ENCODE results near the gene ARHGAP18.

ARHGAP18 gene

GRCh38 chr6:129638055-129638684 is 71.8 kb downstream of the ARHGAP18 start:
- Histone ChIP-seq H3K4me3 (ENCODE audit: low read length, poor library complexity, severe bottlenecking) (no peak overlapping the region), H3K79me2 (ENCODE audit: insufficient read depth, low read length) (no peaks in the 10 kb centered on the region), H3K9me3 (ENCODE audit: insufficient read depth, low read depth, low read length) (no peaks in the 10 kb centered on the region), H3K9ac (ENCODE audit: low read depth, low read length, poor library complexity, severe bottlenecking) (no peak overlapping the region), H2AFZ (ENCODE audit: low read length) (no peak overlapping the region), H3K9me2 (replicated peaks; ENCODE audit: low read depth, low read length) (no peaks in the 10 kb centered on the region), H3K4me1 (ENCODE audit: insufficient read depth, low read length, poor library complexity, severe bottlenecking) (peaks cover 10% of the 10 kb centered on the region), H4K20me1 (ENCODE audit: insufficient read depth, low read length, poor library complexity, severe bottlenecking) (no peaks in the 10 kb centered on the region), H3F3A (ENCODE audit: low read depth) (no peaks in the 10 kb centered on the region), H3K27me3 (ENCODE audit: insufficient read depth, low read length, poor library complexity, severe bottlenecking) (no peaks in the 10 kb centered on the region), H3K4me2 (ENCODE audit: low read depth, low read length, poor library complexity, severe bottlenecking) (no peak overlapping the region), H3K36me3 (ENCODE audit: insufficient read depth, low read length) (peaks cover 7% of the 10 kb centered on the region)
- TF ChIP-seq EZH2phosphoT487 (IDR thresholded peaks at IDR 0.05; ENCODE audit: borderline replicate concordance) (no peak), CTCF (conservative IDR thresholded peaks at IDR 0.05; ENCODE audit: low read length) (no peak)

GRCh38 chr6:129637340-129638054 is 72.5 kb downstream of the ARHGAP18 start:
- H3K9ac ChIP-seq (ENCODE audit: low read depth, low read length, poor library complexity, severe bottlenecking): no peak overlapping the region
- H3K9me3 ChIP-seq (ENCODE audit: insufficient read depth, low read depth, low read length): no peaks in the 10 kb centered on the region
- H3K4me3 ChIP-seq (ENCODE audit: low read length, poor library complexity, severe bottlenecking): no peak overlapping the region
- no peaks in the 10 kb centered on the region for H3K27me3 ChIP-seq (ENCODE audit: insufficient read depth, low read length, poor library complexity, severe bottlenecking)
- no peak overlapping the region for H3K4me2 ChIP-seq (ENCODE audit: low read depth, low read length, poor library complexity, severe bottlenecking)
- H3F3A ChIP-seq (ENCODE audit: low read depth): no peaks in the 10 kb centered on the region
- H3K79me2 ChIP-seq (ENCODE audit: insufficient read depth, low read length): no peaks in the 10 kb centered on the region
- H4K20me1 ChIP-seq (ENCODE audit: insufficient read depth, low read length, poor library complexity, severe bottlenecking): no peaks in the 10 kb centered on the region
- H3K9me2 ChIP-seq (replicated peaks; ENCODE audit: low read depth, low read length): no peaks in the 10 kb centered on the region
- peaks cover 10% of the 10 kb centered on the region for H3K4me1 ChIP-seq (ENCODE audit: insufficient read depth, low read length, poor library complexity, severe bottlenecking)
- TF ChIP-seq CTCF (conservative IDR thresholded peaks at IDR 0.05; ENCODE audit: low read length) (no peak), EZH2phosphoT487 (IDR thresholded peaks at IDR 0.05; ENCODE audit: borderline replicate concordance) (no peak)
- no peak overlapping the region for H2AFZ ChIP-seq (ENCODE audit: low read length)
- peaks cover 7% of the 10 kb centered on the region for H3K36me3 ChIP-seq (ENCODE audit: insufficient read depth, low read length)

GRCh38 chr6:129635396-129636130 is 74.4 kb downstream of the ARHGAP18 start:
- Histone ChIP-seq H3K27me3 (ENCODE audit: insufficient read depth, low read length, poor library complexity, severe bottlenecking) (no peaks in the 10 kb centered on the region), H2AFZ (ENCODE audit: low read length) (no peak overlapping the region), H4K20me1 (ENCODE audit: insufficient read depth, low read length, poor library complexity, severe bottlenecking) (no peaks in the 10 kb centered on the region), H3K9ac (ENCODE audit: low read depth, low read length, poor library complexity, severe bottlenecking) (no peak overlapping the region), H3K9me3 (ENCODE audit: insufficient read depth, low read depth, low read length) (no peaks in the 10 kb centered on the region), H3K36me3 (ENCODE audit: insufficient read depth, low read length) (peaks cover 7% of the 10 kb centered on the region), H3K4me1 (ENCODE audit: insufficient read depth, low read length, poor library complexity, severe bottlenecking) (no peaks in the 10 kb centered on the region), H3K4me3 (ENCODE audit: low read length, poor library complexity, severe bottlenecking) (no peak overlapping the region), H3F3A (ENCODE audit: low read depth) (no peaks in the 10 kb centered on the region), H3K4me2 (ENCODE audit: low read depth, low read length, poor library complexity, severe bottlenecking) (no peak overlapping the region), H3K79me2 (ENCODE audit: insufficient read depth, low read length) (no peaks in the 10 kb centered on the region), H3K9me2 (replicated peaks; ENCODE audit: low read depth, low read length) (no peaks in the 10 kb centered on the region)
- TF ChIP-seq EZH2phosphoT487 (IDR thresholded peaks at IDR 0.05; ENCODE audit: borderline replicate concordance) (no peak), CTCF (conservative IDR thresholded peaks at IDR 0.05; ENCODE audit: low read length) (no peak)
